Liver (tissue), 3 donors: ENCODE results near the gene NEIL1.

Experiments
- ATF3 ChIP-seq: IDR thresholded peaks from 2 replicates; pipeline ENCODE4 v1.6.1; 2016; ENCODE audit warnings: antibody characterized with exemption
- CTCF ChIP-seq: fragments of 150-350 bp; IDR thresholded peaks from 2 replicates; pipeline ENCODE4 v1.5.1; 2017; ENCODE audit warnings: improper control_type of control experiment, low read depth, low read length; ENCODE audit not compliant: missing input control
- EGR1 ChIP-seq, 2 donors: IDR thresholded peaks; 2 replicates each; pipeline ENCODE4 v1.6.1; 2016 to 2018; ENCODE audit warnings: antibody characterized with exemption in 2 of 2, low read depth in 2 of 2
- FOXA1 ChIP-seq: IDR thresholded peaks from 2 replicates; pipeline ENCODE4 v1.6.1; 2016; ENCODE audit warnings: antibody characterized with exemption
- GABPA ChIP-seq, 2 donors: IDR thresholded peaks in 1 of 2; conservative IDR thresholded peaks in 1 of 2; 2 replicates each; pipeline ENCODE4 v1.6.1; 2016; ENCODE audit warnings: antibody characterized with exemption in 2 of 2, mild to moderate bottlenecking in 1 of 2, moderate library complexity in 1 of 2
- JUND ChIP-seq, 2 donors: IDR thresholded peaks; 2 replicates each; pipeline ENCODE4 v1.6.1; 2016; ENCODE audit warnings: antibody characterized with exemption in 2 of 2
- MAX ChIP-seq: IDR thresholded peaks from 2 replicates; pipeline ENCODE4 v1.6.1; 2016; ENCODE audit warnings: antibody characterized with exemption
- RAD21 ChIP-seq, 2 donors: IDR thresholded peaks; 2 replicates each; pipeline ENCODE4 v1.6.1; 2016; ENCODE audit warnings: antibody characterized with exemption in 2 of 2, mild to moderate bottlenecking in 2 of 2
- REST ChIP-seq: IDR thresholded peaks from 2 replicates; pipeline ENCODE4 v1.6.1; 2016; ENCODE audit warnings: antibody characterized with exemption, mild to moderate bottlenecking
- TAF1 ChIP-seq: conservative IDR thresholded peaks from 2 replicates; pipeline ENCODE4 v1.6.1; 2016; ENCODE audit warnings: antibody characterized with exemption, mild to moderate bottlenecking
- YY1 ChIP-seq: IDR thresholded peaks from 2 replicates; pipeline ENCODE4 v1.6.1; 2016; ENCODE audit warnings: antibody characterized with exemption, mild to moderate bottlenecking
- ZBTB33 ChIP-seq: IDR thresholded peaks from 2 replicates; pipeline ENCODE4 v1.6.1; 2016; ENCODE audit warnings: antibody characterized with exemption
- donor health status: healthy.
- donor health status: healthy.

- TF ChIP-seq CTCF (no peak), ZBTB33 (no peak), GABPA (IDR thresholded peaks at IDR 0.05 in 1 of 2, conservative IDR thresholded peaks at IDR 0.05 in 1 of 2) (no peak), YY1 (no peak), TAF1 (no peak), ATF3 (no peak), REST (no peak), MAX (no peak), EGR1 (IDR thresholded peaks at IDR 0.05; ENCODE audit: low read depth in 2 of 2) (no peak), RAD21 (IDR thresholded peaks at IDR 0.05) (no peak), FOXA1 (no peak), JUND (IDR thresholded peaks at IDR 0.05) (no peak)
These were observed 44.5 kb upstream of the NEIL1 start for GRCh38 chr15:75302318-75302717.
